Astrocyte (in vitro differentiated cells and primary cell): ENCODE results near the gene BMPR1A. TPM values are rescaled to one million over a fixed set of nuclear protein-coding genes. Genes with fewer than 3 reads are reported as not detected.

Experiments used
- DNase-seq: peaks from one replicate; pipeline ENCODE4 v3.0.0-alpha.2; 2010; ENCODE audit warnings: low read depth
- FAIRE-seq: peaks from 2 replicates; lab custom pipeline; 2011; peaks lifted over from hg19 to GRCh38; lab: Jason Lieb, UNC
- H2AFZ ChIP-seq: 2 replicates; pipeline ENCODE4 v1.6.0; 2012; ENCODE audit warnings: low read depth, low read length, inconsistent platforms
- H3K27ac ChIP-seq: 2 replicates; pipeline ENCODE4 v1.5.1; 2011; ENCODE audit warnings: low read depth, low read length, inconsistent platforms
- H3K27me3 ChIP-seq: 2 replicates; pipeline ENCODE4 v1.6.0; 2011; ENCODE audit warnings: low read length, inconsistent platforms; ENCODE audit not compliant: insufficient read depth
- H3K36me3 ChIP-seq: 2 replicates; pipeline ENCODE4 v1.5.1; 2011; ENCODE audit warnings: low read length, inconsistent platforms; ENCODE audit not compliant: insufficient read depth
- H3K4me1 ChIP-seq: 2 replicates; pipeline ENCODE4 v1.5.1; 2011; ENCODE audit warnings: low read length, inconsistent platforms; ENCODE audit not compliant: insufficient read depth
- H3K4me2 ChIP-seq: 2 replicates; pipeline ENCODE4 v1.6.0; 2012; ENCODE audit warnings: low read length, inconsistent platforms
- H3K4me3 ChIP-seq: 2 replicates; pipeline ENCODE4 v1.5.1; 2011; ENCODE audit warnings: low read depth, mild to moderate bottlenecking, low read length, inconsistent platforms; ENCODE audit not compliant: insufficient read depth
- H3K79me2 ChIP-seq: 2 replicates; pipeline ENCODE4 v1.6.0; 2012; ENCODE audit warnings: mild to moderate bottlenecking, low read length, inconsistent platforms; ENCODE audit not compliant: insufficient read depth
- H3K9ac ChIP-seq: 2 replicates; pipeline ENCODE4 v1.6.0; 2012; ENCODE audit warnings: mild to moderate bottlenecking, low read length, inconsistent platforms
- H3K9me3 ChIP-seq: 2 replicates; pipeline ENCODE4 v1.5.1; 2012; ENCODE audit warnings: low read depth, mild to moderate bottlenecking, low read length, inconsistent platforms; ENCODE audit not compliant: insufficient read depth
- H4K20me1 ChIP-seq: 2 replicates; pipeline ENCODE4 v1.6.0; 2012; ENCODE audit warnings: low read length, inconsistent platforms; ENCODE audit not compliant: insufficient read depth
- H3K27ac Mint-ChIP-seq: one replicate; pipeline ENCODE4 v1.8.0; 2021; ENCODE audit warnings: mild to moderate bottlenecking, mixed read lengths; ENCODE audit not compliant: unreplicated experiment
- H3K27me3 Mint-ChIP-seq: one replicate; pipeline ENCODE4 v1.8.0; 2021; ENCODE audit warnings: low read depth, mixed read lengths; ENCODE audit not compliant: unreplicated experiment
- H3K36me3 Mint-ChIP-seq: one replicate; pipeline ENCODE4 v1.8.0; 2021; ENCODE audit warnings: low read depth, mixed read lengths; ENCODE audit not compliant: unreplicated experiment
- H3K4me1 Mint-ChIP-seq: one replicate; pipeline ENCODE4 v1.8.0; 2021; ENCODE audit warnings: low read depth, mixed read lengths; ENCODE audit not compliant: unreplicated experiment
- H3K4me3 Mint-ChIP-seq: one replicate; pipeline ENCODE4 v1.8.0; 2021; ENCODE audit warnings: mild to moderate bottlenecking, moderate library complexity, mixed read lengths; ENCODE audit not compliant: unreplicated experiment
- H3K9me3 Mint-ChIP-seq: one replicate; pipeline ENCODE4 v1.8.0; 2021; ENCODE audit warnings: mild to moderate bottlenecking, mixed read lengths; ENCODE audit not compliant: unreplicated experiment
- EZH2 ChIP-seq: IDR thresholded peaks from 2 replicates; pipeline ENCODE4 v1.6.1; 2012; ENCODE audit warnings: mild to moderate bottlenecking, low read length, inconsistent platforms; ENCODE audit not compliant: insufficient read depth
- total RNA-seq: library from RNA; stranded (reverse); gene quantifications from 2 replicates; pipeline ENCODE4 v1.2.1, GENCODE V29; 2021
- TF ChIP-seq, protein P1 (sequence below): IDR thresholded peaks from 2 replicates; pipeline ENCODE4 v1.5.1; 2011; ENCODE audit warnings: low read depth, mild to moderate bottlenecking, inconsistent platforms, low read length, moderate library complexity; ENCODE audit not compliant: insufficient read depth

Gene BMPR1A
- total RNA-seq, 1 donor from 2014 or later: 52.2 TPM

DNA sequence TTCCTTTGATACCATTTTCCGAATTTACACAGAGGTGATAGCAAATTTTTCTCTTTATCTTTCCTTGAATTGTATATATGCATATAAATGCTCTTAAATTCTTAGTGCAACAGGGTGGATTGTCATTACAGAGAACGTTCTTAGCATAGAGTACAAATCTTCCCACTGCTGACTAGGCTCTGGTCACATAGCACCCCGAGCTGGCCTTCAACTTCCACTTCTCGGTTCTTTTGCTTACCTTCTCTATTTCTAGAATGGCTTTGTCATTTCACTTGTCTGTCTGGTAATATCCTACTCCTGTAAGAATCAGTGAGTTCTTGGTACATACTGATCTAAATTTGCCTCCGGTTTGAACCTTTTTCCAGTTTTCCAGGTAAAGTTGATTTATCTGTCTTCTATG is 225.3 kb downstream of the BMPR1A start:
- H3K27ac Mint-ChIP-seq: no peak overlapping the region
- no peaks in the 10 kb centered on the region for H3K27me3 Mint-ChIP-seq
- no peaks in the 10 kb centered on the region for H4K20me1 ChIP-seq
- H3K9ac ChIP-seq: no peak overlapping the region
- no peak overlapping the region for H2AFZ ChIP-seq
- FAIRE-seq (no peak), DNase-seq (no peak)
- H3K4me1 Mint-ChIP-seq: peaks cover 10% of the 10 kb centered on the region
- H3K4me1 ChIP-seq: no peaks in the 10 kb centered on the region
- no peak overlapping the region for H3K4me3 Mint-ChIP-seq
- no peaks in the 10 kb centered on the region for H3K36me3 ChIP-seq
- H3K27me3 ChIP-seq: no peaks in the 10 kb centered on the region
- TF ChIP-seq, protein P1, sequence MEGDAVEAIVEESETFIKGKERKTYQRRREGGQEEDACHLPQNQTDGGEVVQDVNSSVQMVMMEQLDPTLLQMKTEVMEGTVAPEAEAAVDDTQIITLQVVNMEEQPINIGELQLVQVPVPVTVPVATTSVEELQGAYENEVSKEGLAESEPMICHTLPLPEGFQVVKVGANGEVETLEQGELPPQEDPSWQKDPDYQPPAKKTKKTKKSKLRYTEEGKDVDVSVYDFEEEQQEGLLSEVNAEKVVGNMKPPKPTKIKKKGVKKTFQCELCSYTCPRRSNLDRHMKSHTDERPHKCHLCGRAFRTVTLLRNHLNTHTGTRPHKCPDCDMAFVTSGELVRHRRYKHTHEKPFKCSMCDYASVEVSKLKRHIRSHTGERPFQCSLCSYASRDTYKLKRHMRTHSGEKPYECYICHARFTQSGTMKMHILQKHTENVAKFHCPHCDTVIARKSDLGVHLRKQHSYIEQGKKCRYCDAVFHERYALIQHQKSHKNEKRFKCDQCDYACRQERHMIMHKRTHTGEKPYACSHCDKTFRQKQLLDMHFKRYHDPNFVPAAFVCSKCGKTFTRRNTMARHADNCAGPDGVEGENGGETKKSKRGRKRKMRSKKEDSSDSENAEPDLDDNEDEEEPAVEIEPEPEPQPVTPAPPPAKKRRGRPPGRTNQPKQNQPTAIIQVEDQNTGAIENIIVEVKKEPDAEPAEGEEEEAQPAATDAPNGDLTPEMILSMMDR: no peak
- TF ChIP-seq EZH2: no peak
- H3K36me3 Mint-ChIP-seq: no peaks in the 10 kb centered on the region
- H3K79me2 ChIP-seq: no peaks in the 10 kb centered on the region
- no peaks in the 10 kb centered on the region for H3K9me3 Mint-ChIP-seq
- no peak overlapping the region for H3K4me3 ChIP-seq
- H3K4me2 ChIP-seq: no peak overlapping the region
- no peak overlapping the region for H3K27ac ChIP-seq
- H3K9me3 ChIP-seq: no peaks in the 10 kb centered on the region

Other genes with a start within 250 kb of the BMPR1A start
- gene WAPL, start 234.8 kb upstream of the BMPR1A start, total RNA-seq: 43.0 and 43.2 TPM in 2 replicates
- gene OPN4, start 102.1 kb upstream of the BMPR1A start, total RNA-seq: not detected in 2 replicates
- gene LDB3, start 88.1 kb upstream of the BMPR1A start, total RNA-seq: 3.5 and 3.9 TPM in 2 replicates
- 0.27 and 0.46 TPM in 2 replicates for gene MMRN2, start 201.0 kb downstream of the BMPR1A start, total RNA-seq
- 3.0 TPM in 2 replicates for gene SNCG, start 202.0 kb downstream of the BMPR1A start, total RNA-seq
- not detected in 2 replicates for gene ADIRF, start 211.9 kb downstream of the BMPR1A start, total RNA-seq